T-cell (primary cell): ENCODE measurements around the gene CD300LF. TPM values are rescaled to one million over a fixed set of nuclear protein-coding genes. Genes with fewer than 3 reads are reported as not detected.

Experiments
- ATAC-seq, 4 experiments: fragments of 200-7000 bp in 3 of 4; fragments of 150-1000 bp in 1 of 4; cut with Tn5 transposase; replicated peaks in 1 of 4; 1 replicate in 3 of 4; 2 replicates in 1 of 4; pipeline ENCODE4 v1.10.0; 2021; ENCODE audit warnings: moderate library complexity in 3 of 4, mild to moderate bottlenecking in 2 of 4, moderate number of reproducible peaks in 1 of 4
- CTCF ChIA-PET, 2 donors: fragments of 300-600 bp; sonication (Branson Sonifier 250); formaldehyde crosslinking; loops; one replicate each; lab custom pipeline; 2022; ENCODE audit warnings: antibody characterized with exemption in 2 of 2; lab: Charles Lee
- POLR2A ChIA-PET, 2 donors: fragments of 300-600 bp; sonication (Branson Sonifier 250); formaldehyde crosslinking; loops; one replicate each; lab custom pipeline; 2022; ENCODE audit warnings: antibody characterized with exemption in 2 of 2; lab: Charles Lee
- DNase-seq, 35 experiments: peaks; one replicate each; pipeline versions ENCODE4 v3.0.0 to v3.0.0-alpha.2; 2013 to 2023
- H3K27ac ChIP-seq: one replicate; pipeline ENCODE4 v1.5.1; 2013; ENCODE audit warnings: low read length
- H3K27me3 ChIP-seq, 2 experiments: replicated peaks in 1 of 2; 1 replicate in 1 of 2; 2 replicates in 1 of 2; pipeline versions ENCODE4 v1.6.1 to v1.7.0; 2013; ENCODE audit warnings: low read length in 1 of 2, mixed read lengths in 1 of 2; ENCODE audit not compliant: control insufficient read depth in 2 of 2, insufficient read depth in 2 of 2; ENCODE audit errors: extremely low read depth in 1 of 2
- H3K36me3 ChIP-seq, 2 donors: 1 replicate in 1 of 2; 2 replicates in 1 of 2; pipeline versions ENCODE4 v1.6.1 to v1.7.0; 2013; ENCODE audit warnings: low read length in 1 of 2; ENCODE audit not compliant: control insufficient read depth in 2 of 2, insufficient read depth in 1 of 2; ENCODE audit errors: extremely low read depth in 1 of 2
- H3K4me1 ChIP-seq, 2 experiments: 1 replicate in 1 of 2; 2 replicates in 1 of 2; pipeline versions ENCODE4 v1.6.1 to v1.7.0; 2013; ENCODE audit warnings: low read length in 2 of 2, mixed read lengths in 1 of 2; ENCODE audit not compliant: insufficient read depth in 2 of 2, control insufficient read depth in 1 of 2; ENCODE audit errors: extremely low read depth in 1 of 2
- H3K4me3 ChIP-seq, 2 donors: 1 replicate in 1 of 2; 2 replicates in 1 of 2; pipeline versions ENCODE4 v1.5.1 to v1.7.0; 2013; ENCODE audit warnings: mild to moderate bottlenecking in 2 of 2, low read length in 1 of 2, moderate library complexity in 1 of 2; ENCODE audit not compliant: control insufficient read depth in 1 of 2; ENCODE audit errors: extremely low read depth in 1 of 2
- H3K9me3 ChIP-seq: 2 replicates; pipeline ENCODE4 v1.7.0; 2013
- H3K27ac Mint-ChIP-seq, 2 donors: one replicate each; pipeline ENCODE4 v1.8.0; 2020 to 2021; ENCODE audit warnings: mild to moderate bottlenecking in 2 of 2, mixed read lengths in 2 of 2
- H3K27me3 Mint-ChIP-seq, 2 donors: one replicate each; pipeline ENCODE4 v1.8.0; 2021 to 2022; ENCODE audit warnings: mixed read lengths in 2 of 2
- H3K36me3 Mint-ChIP-seq: one replicate; pipeline ENCODE4 v1.8.0; 2021; ENCODE audit warnings: mixed read lengths
- H3K4me1 Mint-ChIP-seq, 3 donors: one replicate each; pipeline ENCODE4 v1.8.0; 2020 to 2022; ENCODE audit warnings: mixed read lengths in 3 of 3, mild to moderate bottlenecking in 1 of 3
- H3K4me3 Mint-ChIP-seq, 3 donors: one replicate each; pipeline ENCODE4 v1.8.0; 2020 to 2022; ENCODE audit warnings: mild to moderate bottlenecking in 3 of 3, mixed read lengths in 3 of 3, moderate library complexity in 3 of 3
- H3K9me3 Mint-ChIP-seq, 3 donors: one replicate each; pipeline ENCODE4 v1.8.0; 2020 to 2022; ENCODE audit warnings: mixed read lengths in 3 of 3
- WGBS: methylation state at CpG from one replicate; pipeline ENCODE4 v1.1.5; 2013; ENCODE audit warnings: missing lambda C conversion rate; ENCODE audit not compliant: insufficient coverage; 5-methylcytosine and 5-hydroxymethylcytosine counted together
- total RNA-seq, 35 experiments: library from RNA in 6 of 35; stranded (reverse) in 6 of 35; fragments of 120-200 nt in 1 of 35; gene quantifications; one replicate each; pipeline versions ENCODE4 v1.2.1 to v1.2.4 and lab custom pipeline; 2013 to 2026

Gene CD300LF
- total RNA-seq, 5 donors from 2014 or later (not counting 1 experiment from before 2014, with no cell fraction given), result 0.25 TPM; not detected in 4

DNA sequence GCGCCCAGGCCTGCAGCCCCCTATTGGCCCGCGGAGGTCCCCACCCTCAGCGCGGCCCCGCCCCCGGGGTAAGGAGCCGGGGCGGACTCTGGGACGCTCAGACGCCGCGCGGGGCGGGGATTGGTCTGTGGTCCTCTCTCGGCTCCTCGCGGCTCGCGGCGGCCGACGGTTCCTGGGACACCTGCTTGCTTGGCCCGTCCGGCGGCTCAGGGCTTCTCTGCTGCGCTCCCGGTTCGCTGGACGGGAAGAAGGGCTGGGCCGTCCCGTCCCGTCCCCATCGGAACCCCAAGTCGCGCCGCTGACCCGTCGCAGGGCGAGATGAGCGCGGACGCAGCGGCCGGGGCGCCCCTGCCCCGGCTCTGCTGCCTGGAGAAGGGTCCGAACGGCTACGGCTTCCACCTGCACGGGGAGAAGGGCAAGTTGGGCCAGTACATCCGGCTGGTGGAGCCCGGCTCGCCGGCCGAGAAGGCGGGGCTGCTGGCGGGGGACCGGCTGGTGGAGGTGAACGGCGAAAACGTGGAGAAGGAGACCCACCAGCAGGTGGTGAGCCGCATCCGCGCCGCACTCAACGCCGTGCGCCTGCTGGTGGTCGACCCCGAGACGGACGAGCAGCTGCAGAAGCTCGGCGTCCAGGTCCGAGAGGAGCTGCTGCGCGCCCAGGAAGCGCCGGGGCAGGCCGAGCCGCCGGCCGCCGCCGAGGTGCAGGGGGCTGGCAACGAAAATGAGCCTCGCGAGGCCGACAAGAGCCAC, 36.0 kb upstream of the CD300LF start, which contains the start of gene NHERF1:
TSS of gene NHERF1 (plus strand) at position 100 of the 750 bp plus-strand sequence. CDS start at position 319, 219 bp downstream.
- peak; percentile 85 to 88 (median 88) for ATAC-seq
- H3K36me3 Mint-ChIP-seq, result peaks cover 17% of the 10 kb centered on the region
- no peaks in the 10 kb centered on the region for H3K27me3 ChIP-seq
- DNase-seq, result peak in 33 of 35 experiments; percentile 39 to 97 (median 86)
- peak within 1 kb of the TSS; percentile 92 for H3K4me3 ChIP-seq
- H3K27me3 Mint-ChIP-seq, result no peaks in the 10 kb centered on the region
- no peaks in the 10 kb centered on the region for H3K9me3 ChIP-seq
- H3K27ac ChIP-seq, result peak within 1 kb of the TSS; percentile 43
- H3K27ac Mint-ChIP-seq, result peak within 1 kb of the TSS; percentile 93 to 97
- ChIA-PET CTCF (interaction anchor here in 1 of 2 donors (0.6 to 2.6 kb wide), 4 partner anchors 11 to 183 kb away, joined by 3 to 13 read pairs (median 4); no protein-coding TSS in a partner anchor), POLR2A (no interaction called here)
- peaks cover 67 to 74% (median 69%) of the 10 kb centered on the region in 3 donors for H3K4me1 Mint-ChIP-seq
- WGBS, result under 1% methylated on average over 87 of the region's 90 CpGs
- H3K9me3 Mint-ChIP-seq, result no peaks in the 10 kb centered on the region
- H3K4me3 Mint-ChIP-seq, result peak within 1 kb of the TSS; percentile 92 to 100 (median 98)
- H3K36me3 ChIP-seq, result peaks cover 0 to 22% of the 10 kb centered on the region in 2 donors
- H3K4me1 ChIP-seq, result peaks cover 41 to 80% of the 10 kb centered on the region in 2 experiments

DNA sequence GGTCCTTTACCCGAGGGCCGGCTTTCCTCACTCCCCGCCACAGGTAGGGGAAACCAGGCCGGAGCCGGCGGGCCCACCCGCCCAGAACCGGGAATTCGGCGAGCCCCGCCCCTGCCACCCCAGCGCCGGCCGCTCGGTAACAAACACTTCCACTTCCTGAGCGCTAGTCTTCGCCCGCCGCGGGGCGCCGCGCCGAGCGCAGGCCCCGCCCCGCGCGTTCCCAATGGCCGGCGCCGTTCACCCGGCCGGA, 35.5 kb upstream of the CD300LF start:
- peaks cover 67 to 74% (median 69%) of the 10 kb centered on the region in 3 donors for H3K4me1 Mint-ChIP-seq
- no peak for ATAC-seq
- peaks cover 45 to 80% of the 10 kb centered on the region in 2 experiments for H3K4me1 ChIP-seq
- ChIA-PET POLR2A (no interaction called here), CTCF (no interaction called here)
- peak overlapping the region; percentile 79 to 100 (median 79) for H3K4me3 Mint-ChIP-seq
- H3K9me3 ChIP-seq, result no peaks in the 10 kb centered on the region
- H3K27ac ChIP-seq, result peak overlapping the region; percentile 43
- no peaks in the 10 kb centered on the region for H3K27me3 Mint-ChIP-seq
- H3K27ac Mint-ChIP-seq, result peak overlapping the region in 1 of 2 donors; percentile 93
- WGBS, result 0% methylated on average over 34 of the region's 34 CpGs
- peak overlapping the region; percentile 58 to 92 for H3K4me3 ChIP-seq
- no peaks in the 10 kb centered on the region for H3K27me3 ChIP-seq
- H3K36me3 Mint-ChIP-seq, result peaks cover 17% of the 10 kb centered on the region
- peaks cover 0 to 22% of the 10 kb centered on the region in 2 donors for H3K36me3 ChIP-seq
- no peaks in the 10 kb centered on the region for H3K9me3 Mint-ChIP-seq
- DNase-seq, result peak in 3 of 35 experiments; percentile 75 to 89 (median 88)

DNA sequence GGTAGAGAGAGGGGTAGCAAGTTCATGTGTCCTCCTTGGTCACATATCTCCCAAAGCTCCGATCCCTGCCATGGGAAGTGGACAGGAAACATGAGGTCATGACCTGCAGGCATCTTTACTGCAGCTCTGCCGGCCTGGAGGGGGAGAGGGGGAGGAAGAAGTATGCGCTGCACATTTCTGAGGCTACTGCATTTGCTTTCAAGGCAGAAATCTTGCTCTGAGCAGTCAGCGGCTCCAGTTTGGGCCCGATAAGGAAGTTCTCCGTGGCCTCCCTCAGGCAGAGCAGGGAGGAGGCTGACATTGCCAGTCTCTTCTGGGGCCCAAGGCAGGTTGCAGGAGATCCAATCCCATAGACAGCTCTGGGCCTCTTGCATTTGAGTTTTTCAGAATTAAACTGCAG, 34.2 kb upstream of the CD300LF start:
- ATAC-seq (no peak), DNase-seq (peak in 1 of 35 experiments; percentile 30)
- H3K27ac Mint-ChIP-seq, result peak overlapping the region; percentile 92 to 93
- H3K36me3 ChIP-seq, result peaks cover 0 to 10% of the 10 kb centered on the region in 2 donors
- no peaks in the 10 kb centered on the region for H3K27me3 Mint-ChIP-seq
- peaks cover 43 to 79% of the 10 kb centered on the region in 2 experiments for H3K4me1 ChIP-seq
- H3K9me3 ChIP-seq, result no peaks in the 10 kb centered on the region
- ChIA-PET POLR2A (interaction anchor here in 1 of 2 donors (0.6 kb wide), 1 partner anchor 8 kb away, joined by 3 read pairs; no protein-coding TSS in a partner anchor), CTCF (interaction anchor here (0.6 to 2.9 kb wide), 12 partner anchors 8 to 89 kb away, joined by 3 to 25 read pairs (median 6); no protein-coding TSS in a partner anchor)
- peak overlapping the region; percentile 3 for H3K27ac ChIP-seq
- peak overlapping the region; percentile 79 to 100 (median 79) for H3K4me3 Mint-ChIP-seq
- H3K36me3 Mint-ChIP-seq, result peaks cover 8% of the 10 kb centered on the region
- H3K9me3 Mint-ChIP-seq, result no peaks in the 10 kb centered on the region
- no peak overlapping the region for H3K4me3 ChIP-seq
- peaks cover 67 to 74% (median 69%) of the 10 kb centered on the region in 3 donors for H3K4me1 Mint-ChIP-seq
- WGBS, result 40% methylated on average over 5 of the region's 6 CpGs
- H3K27me3 ChIP-seq, result no peaks in the 10 kb centered on the region

DNA sequence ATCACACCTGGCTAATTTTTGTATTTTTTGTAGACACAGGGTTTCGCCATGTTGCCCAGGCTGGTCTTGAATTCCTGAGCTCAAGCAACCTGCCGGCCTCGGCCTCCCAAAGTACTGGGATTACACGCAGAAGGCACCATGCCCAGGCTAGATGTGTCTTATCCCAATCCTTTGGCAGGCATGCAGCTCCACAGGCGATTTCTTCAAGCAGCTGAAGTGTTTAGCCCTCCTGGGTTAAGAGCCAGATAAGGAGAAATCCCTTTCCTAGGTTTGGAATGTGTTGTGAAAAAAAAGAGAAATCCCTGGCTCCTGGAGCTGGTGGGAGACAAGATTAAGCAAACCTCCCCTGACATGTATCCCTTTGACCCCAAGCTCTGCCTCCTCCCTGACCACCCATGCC, 33.7 kb upstream of the CD300LF start:
- Histone ChIP-seq H3K27me3 (no peaks in the 10 kb centered on the region), H3K9me3 (no peaks in the 10 kb centered on the region), H3K4me3 (no peak overlapping the region), H3K27ac (no peak overlapping the region), H3K36me3 (peaks cover 0 to 10% of the 10 kb centered on the region in 2 donors), H3K4me1 (peaks cover 47 to 79% of the 10 kb centered on the region in 2 experiments)
- H3K27me3 Mint-ChIP-seq, result no peaks in the 10 kb centered on the region
- WGBS, result 100% methylated on average over 4 of the region's 5 CpGs
- H3K36me3 Mint-ChIP-seq, result peaks cover 8% of the 10 kb centered on the region
- CTCF ChIA-PET, result interaction anchor here (1.0 to 2.9 kb wide), 12 partner anchors 9 to 89 kb away, joined by 3 to 25 read pairs (median 8); no protein-coding TSS in a partner anchor
- no peak for DNase-seq
- ATAC-seq, result no peak
- H3K4me1 Mint-ChIP-seq, result peaks cover 67 to 74% (median 69%) of the 10 kb centered on the region in 3 donors
- POLR2A ChIA-PET, result interaction anchor here in 1 of 2 donors (1.1 kb wide), 1 partner anchor 45 kb away, joined by 3 read pairs; no protein-coding TSS in a partner anchor
- H3K9me3 Mint-ChIP-seq, result no peaks in the 10 kb centered on the region
- H3K4me3 Mint-ChIP-seq, result peak overlapping the region; percentile 79 to 100 (median 79)
- peak overlapping the region; percentile 92 to 93 for H3K27ac Mint-ChIP-seq

DNA sequence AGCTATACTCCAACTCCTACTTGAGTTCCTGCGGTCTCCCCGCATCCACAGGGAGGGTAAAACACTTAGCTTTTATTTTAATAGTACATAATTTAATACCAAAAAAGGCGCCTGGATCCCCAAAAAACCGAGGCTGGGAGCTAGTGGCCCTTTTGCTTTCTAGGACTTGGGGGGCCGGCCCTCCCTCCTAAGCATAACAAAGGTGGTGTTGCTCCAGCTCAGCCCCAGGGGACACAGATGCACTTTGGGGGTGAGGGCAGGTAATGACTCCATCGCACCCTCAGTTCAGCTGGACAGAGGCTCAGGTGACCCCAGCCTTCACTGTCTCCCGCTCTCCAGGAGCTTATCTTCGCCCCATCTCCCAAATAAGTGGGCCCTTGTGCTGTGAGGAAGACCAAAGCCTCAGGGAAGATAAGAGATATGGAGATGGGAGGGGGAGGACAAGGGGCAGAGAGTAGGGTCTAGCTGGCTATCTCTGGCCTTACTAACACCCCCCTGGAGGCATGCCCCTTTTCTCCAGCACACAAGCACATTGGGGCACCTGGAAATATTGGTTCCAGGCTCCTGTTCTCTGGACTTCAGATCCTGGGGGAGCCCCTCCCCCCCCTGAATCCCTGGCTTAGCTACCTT, 32.9 kb upstream of the CD300LF start:
- ChIA-PET POLR2A (interaction anchor here in 1 of 2 donors (1.1 kb wide), 1 partner anchor 46 kb away, joined by 3 read pairs; no protein-coding TSS in a partner anchor), CTCF (interaction anchor here (0.6 to 2.9 kb wide), 23 partner anchors 9 to 120 kb away, joined by 3 to 25 read pairs (median 5); partner anchors contain the start of gene NAT9 (in 1 of the 2))
- H3K4me1 Mint-ChIP-seq, result peaks cover 68 to 74% (median 69%) of the 10 kb centered on the region in 3 donors
- peak overlapping the region; percentile 92 to 93 for H3K27ac Mint-ChIP-seq
- peaks cover 4% of the 10 kb centered on the region for H3K36me3 Mint-ChIP-seq
- no peak for ATAC-seq
- H3K4me3 Mint-ChIP-seq, result no peak overlapping the region
- H3K4me1 ChIP-seq, result peaks cover 51 to 79% of the 10 kb centered on the region in 2 experiments
- no peak overlapping the region for H3K4me3 ChIP-seq
- no peaks in the 10 kb centered on the region for H3K27me3 ChIP-seq
- no peaks in the 10 kb centered on the region for H3K9me3 ChIP-seq
- WGBS, result no CpG with 5 or more reads among the region's 8 CpGs
- H3K36me3 ChIP-seq, result peaks cover 0 to 10% of the 10 kb centered on the region in 2 donors
- no peak for DNase-seq
- H3K27ac ChIP-seq, result peak overlapping the region; percentile 34
- no peaks in the 10 kb centered on the region for H3K9me3 Mint-ChIP-seq
- H3K27me3 Mint-ChIP-seq, result no peaks in the 10 kb centered on the region
